Neural progenitor cell (in vitro differentiated cells): ENCODE data around the gene GIT2. TPM values are rescaled to one million over a fixed set of nuclear protein-coding genes. Genes with fewer than 3 reads are reported as not detected.

Experiments
- DNase-seq: peaks from one replicate; pipeline ENCODE4 v3.0.0-alpha.2; 2016; ENCODE audit warnings: low spot score
- H2AFZ ChIP-seq: fragments of 200-600 bp; sonication (generic); replicated peaks from 2 replicates; pipeline ENCODE4 v1.6.1; 2016; ENCODE audit warnings: antibody characterized with exemption
- H3F3A ChIP-seq: fragments of 200-600 bp; sonication (generic); 2 replicates; pipeline ENCODE4 v1.6.1; 2016; ENCODE audit warnings: antibody characterized with exemption, low read depth
- H3K27ac ChIP-seq: fragments of 200-600 bp; sonication (generic); 2 replicates; pipeline ENCODE4 v1.5.1; 2016; ENCODE audit warnings: mild to moderate bottlenecking
- H3K27me3 ChIP-seq: fragments of 200-600 bp; sonication (generic); 2 replicates; pipeline ENCODE4 v1.6.1; 2016; ENCODE audit warnings: mild to moderate bottlenecking, moderate library complexity
- H3K36me3 ChIP-seq: fragments of 200-600 bp; sonication (generic); 2 replicates; pipeline ENCODE4 v1.5.1; 2016
- H3K4me1 ChIP-seq: fragments of 200-600 bp; sonication (generic); 2 replicates; pipeline ENCODE4 v1.6.1; 2016; ENCODE audit warnings: mixed run types
- H3K4me2 ChIP-seq: fragments of 200-600 bp; sonication (generic); 2 replicates; pipeline ENCODE4 v1.6.1; 2016
- H3K4me3 ChIP-seq: fragments of 200-600 bp; sonication (generic); 2 replicates; pipeline ENCODE4 v1.5.1; 2016
- H3K79me2 ChIP-seq: fragments of 200-600 bp; sonication (generic); 2 replicates; pipeline ENCODE4 v1.6.1; 2016; ENCODE audit warnings: low read depth
- H3K9ac ChIP-seq: fragments of 200-600 bp; sonication (generic); 2 replicates; pipeline ENCODE4 v1.6.1; 2016
- H3K9me3 ChIP-seq: fragments of 200-600 bp; sonication (generic); 2 replicates; pipeline ENCODE4 v1.5.1; 2016; ENCODE audit warnings: low read depth
- H4K20me1 ChIP-seq: fragments of 200-600 bp; sonication (generic); 2 replicates; pipeline ENCODE4 v1.6.1; 2016; ENCODE audit warnings: low read depth
- H3K27ac Mint-ChIP-seq: 3 replicates; pipeline ENCODE4 v1.8.0; 2021; ENCODE audit warnings: mixed read lengths
- H3K27me3 Mint-ChIP-seq: 2 replicates; pipeline ENCODE4 v1.8.0; 2022; ENCODE audit warnings: low read depth, mild to moderate bottlenecking, inconsistent platforms, moderate library complexity, mixed read lengths; ENCODE audit not compliant: insufficient read depth
- H3K36me3 Mint-ChIP-seq: 3 replicates; pipeline ENCODE4 v1.8.0; 2021; ENCODE audit warnings: mixed read lengths
- H3K4me1 Mint-ChIP-seq: 3 replicates; pipeline ENCODE4 v1.8.0; 2021; ENCODE audit warnings: mixed read lengths
- H3K4me3 Mint-ChIP-seq: 3 replicates; pipeline ENCODE4 v1.8.0; 2021; ENCODE audit warnings: mild to moderate bottlenecking, moderate library complexity, mixed read lengths
- H3K9me3 Mint-ChIP-seq: 3 replicates; pipeline ENCODE4 v1.8.0; 2020; ENCODE audit warnings: mixed read lengths
- CTCF ChIP-seq: fragments of 200-600 bp; sonication (generic); IDR thresholded peaks from 2 replicates; pipeline ENCODE4 v1.5.1; 2017; ENCODE audit warnings: antibody characterized with exemption, mild to moderate bottlenecking
- EZH2 ChIP-seq: fragments of 200-600 bp; sonication (generic); IDR thresholded peaks from 2 replicates; pipeline ENCODE4 v1.6.1; 2017; ENCODE audit warnings: antibody characterized with exemption, mild to moderate bottlenecking, moderate library complexity
- EZH2phosphoT487 ChIP-seq: fragments of 200-600 bp; sonication (generic); IDR thresholded peaks from 2 replicates; pipeline ENCODE4 v1.6.1; 2017; ENCODE audit warnings: antibody characterized with exemption
- total RNA-seq: library from RNA; depleted of rRNA; stranded (reverse); fragments of >200 nt; gene quantifications from 2 replicates; pipeline ENCODE4 v1.2.3, GENCODE V29; 2015; ENCODE audit warnings: low replicate concordance

The GIT2 gene
- total RNA-seq, 1 donor from 2014 or later = 28.5 TPM

DNA sequence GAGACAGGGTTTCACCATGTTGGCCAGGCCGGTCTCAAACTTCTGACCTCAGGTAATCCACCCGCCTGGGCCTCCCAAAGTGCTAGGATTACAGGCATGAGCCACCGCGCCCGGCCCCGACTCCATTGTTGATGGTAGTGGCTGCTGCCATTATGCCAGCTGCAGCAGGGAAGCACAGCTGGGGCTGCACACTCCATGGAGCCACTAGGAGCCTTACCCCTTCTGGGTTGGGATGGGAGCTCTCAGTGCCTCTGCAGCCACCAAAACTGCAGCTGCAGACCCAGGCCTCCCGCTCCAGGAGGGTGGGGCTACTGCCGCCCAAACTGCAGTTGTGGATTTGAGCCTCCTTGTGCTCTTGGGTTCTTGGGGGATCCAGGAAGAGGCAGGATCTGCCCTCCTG is 70.2 kb downstream of the GIT2 start:
- DNase-seq = no peak
- H3K27ac ChIP-seq = no peak overlapping the region
- no peak overlapping the region for H2AFZ ChIP-seq
- no peak overlapping the region for H3K4me2 ChIP-seq
- H3K9me3 Mint-ChIP-seq = no peaks in the 10 kb centered on the region
- peaks cover 7% of the 10 kb centered on the region for H3K4me1 Mint-ChIP-seq
- no peak overlapping the region for H3K4me3 Mint-ChIP-seq
- H3F3A ChIP-seq = no peaks in the 10 kb centered on the region
- H3K79me2 ChIP-seq = no peaks in the 10 kb centered on the region
- peaks cover 8% of the 10 kb centered on the region for H3K36me3 Mint-ChIP-seq
- H3K4me3 ChIP-seq = no peak overlapping the region
- no peaks in the 10 kb centered on the region for H3K4me1 ChIP-seq
- no peak for TF ChIP-seq EZH2
- TF ChIP-seq CTCF = no peak
- no peak for TF ChIP-seq EZH2phosphoT487
- H4K20me1 ChIP-seq = no peaks in the 10 kb centered on the region
- H3K36me3 ChIP-seq = no peaks in the 10 kb centered on the region
- H3K27me3 Mint-ChIP-seq = peaks cover 5% of the 10 kb centered on the region
- no peaks in the 10 kb centered on the region for H3K27me3 ChIP-seq
- H3K27ac Mint-ChIP-seq = no peak overlapping the region
- no peaks in the 10 kb centered on the region for H3K9me3 ChIP-seq
- H3K9ac ChIP-seq = no peak overlapping the region

GRCh38 chr12:109925185-109925840 is 70.9 kb downstream of the GIT2 start:
- H3K27ac Mint-ChIP-seq = peak overlapping the region; percentile 12
- H3K9me3 Mint-ChIP-seq = no peaks in the 10 kb centered on the region
- Histone ChIP-seq H3K9me3 (no peaks in the 10 kb centered on the region), H4K20me1 (no peaks in the 10 kb centered on the region), H3K36me3 (no peaks in the 10 kb centered on the region), H3F3A (no peaks in the 10 kb centered on the region), H3K4me1 (no peaks in the 10 kb centered on the region), H3K27me3 (no peaks in the 10 kb centered on the region), H3K79me2 (no peaks in the 10 kb centered on the region), H2AFZ (no peak overlapping the region), H3K27ac (no peak overlapping the region), H3K4me2 (no peak overlapping the region), H3K4me3 (no peak overlapping the region), H3K9ac (no peak overlapping the region)
- H3K36me3 Mint-ChIP-seq = peaks cover 8% of the 10 kb centered on the region
- H3K27me3 Mint-ChIP-seq = peaks cover 5% of the 10 kb centered on the region
- TF ChIP-seq EZH2phosphoT487 (no peak), EZH2 (no peak), CTCF (no peak)
- H3K4me3 Mint-ChIP-seq = no peak overlapping the region
- peaks cover 7% of the 10 kb centered on the region for H3K4me1 Mint-ChIP-seq
- DNase-seq = peak; percentile 10

DNA sequence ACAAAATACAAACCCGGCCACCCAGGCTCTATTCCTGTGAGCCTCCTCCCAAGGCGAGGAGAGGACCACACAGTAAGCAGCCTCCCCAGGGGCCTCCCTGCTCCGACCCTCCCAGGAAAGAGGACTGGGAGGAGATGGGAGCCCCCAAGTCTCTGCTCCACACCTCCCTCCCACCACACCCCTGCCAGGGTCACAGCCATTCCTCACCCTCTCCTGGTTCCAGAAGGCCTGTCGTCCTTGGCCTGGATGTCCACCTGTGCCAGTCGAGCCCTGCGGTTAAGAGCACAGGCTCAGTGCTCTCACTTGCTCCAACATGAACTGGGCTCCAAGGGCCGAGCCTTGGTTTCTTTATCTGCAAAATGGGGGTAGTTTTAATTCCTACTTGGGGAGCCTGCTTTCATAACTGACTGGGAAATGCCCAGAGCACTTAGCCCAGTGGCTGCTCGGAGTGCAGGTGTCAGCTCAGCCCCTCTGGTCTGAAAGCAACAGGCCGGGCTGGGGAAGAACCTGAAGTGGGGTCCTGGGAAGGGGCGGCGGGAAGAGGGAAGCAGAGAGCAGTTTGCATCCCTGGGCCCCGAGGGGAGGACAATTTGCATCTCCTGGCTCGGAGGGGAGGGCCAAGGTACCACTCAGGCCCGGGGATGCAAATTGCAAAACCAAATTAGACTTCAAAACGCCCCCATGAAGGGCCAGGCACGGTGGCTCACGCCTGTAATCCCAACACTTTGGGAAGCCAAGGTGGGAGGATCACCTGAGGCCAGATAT is 72.5 kb downstream of the GIT2 start:
- no peak overlapping the region for H3K27ac Mint-ChIP-seq

More for the DNA sequence above, 72.5 kb downstream of the GIT2 start:
- Histone ChIP-seq H3K36me3 (no peaks in the 10 kb centered on the region), H3K9me3 (no peaks in the 10 kb centered on the region), H3K9ac (no peak overlapping the region), H3K4me3 (no peak overlapping the region), H4K20me1 (no peaks in the 10 kb centered on the region), H3K79me2 (no peaks in the 10 kb centered on the region), H3K27ac (no peak overlapping the region), H3K4me1 (no peaks in the 10 kb centered on the region), H3K4me2 (no peak overlapping the region), H3K27me3 (no peaks in the 10 kb centered on the region), H2AFZ (no peak overlapping the region), H3F3A (no peaks in the 10 kb centered on the region)
- H3K9me3 Mint-ChIP-seq = no peaks in the 10 kb centered on the region
- no peak for DNase-seq
- peaks cover 5% of the 10 kb centered on the region for H3K27me3 Mint-ChIP-seq
- TF ChIP-seq EZH2 = no peak
- TF ChIP-seq EZH2phosphoT487 = no peak
- no peak for TF ChIP-seq CTCF
- peaks cover 7% of the 10 kb centered on the region for H3K4me1 Mint-ChIP-seq
- H3K36me3 Mint-ChIP-seq = peaks cover 13% of the 10 kb centered on the region
- H3K4me3 Mint-ChIP-seq = no peak overlapping the region
